ENCODE measurements around the gene C1orf53.
"Not testable (repeated sequence)": the region's sequence is repeated elsewhere in the genome, so short reads cannot be mapped to it uniquely, and the experiment has no call there.

The C1orf53 gene

GRCh38 chr1:197928849-197929336, 26.5 kb downstream of the C1orf53 start:
- Histone ChIP-seq H3K27me3 (ENCODE audit: control insufficient read depth, insufficient read depth, low read length) (peaks cover 28% of the 10 kb centered on the region), H3K4me1 (ENCODE audit: control insufficient read depth, insufficient read depth, low read length) (no peaks in the 10 kb centered on the region), H3K36me3 (ENCODE audit: control insufficient read depth, insufficient read depth, low read length) (no peaks in the 10 kb centered on the region), H3K9ac (ENCODE audit: low read length) (no peak overlapping the region), H3K4me3 (ENCODE audit: low read length) (no peak overlapping the region), H3K9me3 (ENCODE audit: control insufficient read depth, low read length) (no peaks in the 10 kb centered on the region)

GRCh38 chr1:197933016-197933415, 30.6 kb downstream of the C1orf53 start:
- Histone ChIP-seq H3K27me3 (ENCODE audit: control insufficient read depth, insufficient read depth, low read length) (peaks cover 12% of the 10 kb centered on the region), H3K4me1 (ENCODE audit: control insufficient read depth, insufficient read depth, low read length) (no peaks in the 10 kb centered on the region), H3K36me3 (ENCODE audit: control insufficient read depth, insufficient read depth, low read length) (no peaks in the 10 kb centered on the region), H3K9ac (ENCODE audit: low read length) (no peak overlapping the region), H3K4me3 (ENCODE audit: low read length) (no peak overlapping the region), H3K9me3 (ENCODE audit: control insufficient read depth, low read length) (no peaks in the 10 kb centered on the region)

- Histone ChIP-seq H3K27me3 (ENCODE audit: control insufficient read depth, insufficient read depth, low read length) (peaks cover 6% of the 10 kb centered on the region), H3K9ac (ENCODE audit: low read length) (no peak overlapping the region), H3K4me3 (ENCODE audit: low read length) (no peak overlapping the region)
These were observed 31.2 kb downstream of the C1orf53 start for GRCh38 chr1:197933647-197934046.

GRCh38 chr1:197937381-197937780, 35.0 kb downstream of the C1orf53 start:
- Histone ChIP-seq H3K4me1 (ENCODE audit: control insufficient read depth, insufficient read depth, low read length) (no peaks in the 10 kb centered on the region), H3K4me3 (ENCODE audit: low read length) (no peak overlapping the region), H3K9me3 (ENCODE audit: control insufficient read depth, low read length) (no peaks in the 10 kb centered on the region), H3K27me3 (ENCODE audit: control insufficient read depth, insufficient read depth, low read length) (no peaks in the 10 kb centered on the region), H3K36me3 (ENCODE audit: control insufficient read depth, insufficient read depth, low read length) (no peaks in the 10 kb centered on the region), H3K9ac (ENCODE audit: low read length) (no peak overlapping the region)

More at GRCh38 chr1:197933647-197934046, 31.2 kb downstream of the C1orf53 start:
- Histone ChIP-seq H3K36me3 (ENCODE audit: control insufficient read depth, insufficient read depth, low read length) (no peaks in the 10 kb centered on the region), H3K9me3 (ENCODE audit: control insufficient read depth, low read length) (no peaks in the 10 kb centered on the region), H3K4me1 (ENCODE audit: control insufficient read depth, insufficient read depth, low read length) (no peaks in the 10 kb centered on the region)

GRCh38 chr1:197937892-197938291, 35.5 kb downstream of the C1orf53 start:
- no peak overlapping the region for H3K4me3 ChIP-seq (ENCODE audit: low read length)
- H3K36me3 ChIP-seq (ENCODE audit: control insufficient read depth, insufficient read depth, low read length): no peaks in the 10 kb centered on the region
- H3K9me3 ChIP-seq (ENCODE audit: control insufficient read depth, low read length): no peaks in the 10 kb centered on the region
- H3K9ac ChIP-seq (ENCODE audit: low read length): no peak overlapping the region
- no peaks in the 10 kb centered on the region for H3K27me3 ChIP-seq (ENCODE audit: control insufficient read depth, insufficient read depth, low read length)
- H3K4me1 ChIP-seq (ENCODE audit: control insufficient read depth, insufficient read depth, low read length): no peaks in the 10 kb centered on the region

- H3K4me1 ChIP-seq (ENCODE audit: control insufficient read depth, insufficient read depth, low read length); H3K36me3 ChIP-seq (ENCODE audit: control insufficient read depth, insufficient read depth, low read length); H3K9ac ChIP-seq (ENCODE audit: low read length); H3K4me3 ChIP-seq (ENCODE audit: low read length); H3K27me3 ChIP-seq (ENCODE audit: control insufficient read depth, insufficient read depth, low read length); H3K9me3 ChIP-seq (ENCODE audit: control insufficient read depth, low read length): not testable (repeated sequence)
These were observed 36.9 kb downstream of the C1orf53 start for GRCh38 chr1:197939159-197939980.

GRCh38 chr1:197942042-197942441, 39.6 kb downstream of the C1orf53 start:
- Histone ChIP-seq H3K9me3 (ENCODE audit: control insufficient read depth, low read length) (no peaks in the 10 kb centered on the region), H3K4me1 (ENCODE audit: control insufficient read depth, insufficient read depth, low read length) (no peaks in the 10 kb centered on the region), H3K27me3 (ENCODE audit: control insufficient read depth, insufficient read depth, low read length) (no peaks in the 10 kb centered on the region), H3K4me3 (ENCODE audit: low read length) (no peak overlapping the region), H3K9ac (ENCODE audit: low read length) (no peak overlapping the region), H3K36me3 (ENCODE audit: control insufficient read depth, insufficient read depth, low read length) (no peaks in the 10 kb centered on the region)

- Histone ChIP-seq H3K4me1 (ENCODE audit: control insufficient read depth, insufficient read depth, low read length) (no peaks in the 10 kb centered on the region), H3K36me3 (ENCODE audit: control insufficient read depth, insufficient read depth, low read length) (no peaks in the 10 kb centered on the region), H3K9me3 (ENCODE audit: control insufficient read depth, low read length) (no peaks in the 10 kb centered on the region), H3K4me3 (ENCODE audit: low read length) (no peak overlapping the region), H3K9ac (ENCODE audit: low read length) (no peak overlapping the region), H3K27me3 (ENCODE audit: control insufficient read depth, insufficient read depth, low read length) (no peaks in the 10 kb centered on the region)
These were observed 42.1 kb downstream of the C1orf53 start for GRCh38 chr1:197944485-197944884.

- Histone ChIP-seq H3K27me3 (ENCODE audit: control insufficient read depth, insufficient read depth, low read length) (no peaks in the 10 kb centered on the region), H3K4me3 (ENCODE audit: low read length) (no peak overlapping the region), H3K36me3 (ENCODE audit: control insufficient read depth, insufficient read depth, low read length) (no peaks in the 10 kb centered on the region), H3K4me1 (ENCODE audit: control insufficient read depth, insufficient read depth, low read length) (no peaks in the 10 kb centered on the region), H3K9ac (ENCODE audit: low read length) (no peak overlapping the region), H3K9me3 (ENCODE audit: control insufficient read depth, low read length) (no peaks in the 10 kb centered on the region)
These were observed 46.8 kb downstream of the C1orf53 start for GRCh38 chr1:197948926-197949899.

- no peak overlapping the region for H3K4me3 ChIP-seq (ENCODE audit: low read length)
- H3K36me3 ChIP-seq (ENCODE audit: control insufficient read depth, insufficient read depth, low read length): no peaks in the 10 kb centered on the region
- H3K4me1 ChIP-seq (ENCODE audit: control insufficient read depth, insufficient read depth, low read length): no peaks in the 10 kb centered on the region
- no peak overlapping the region for H3K9ac ChIP-seq (ENCODE audit: low read length)
- H3K9me3 ChIP-seq (ENCODE audit: control insufficient read depth, low read length): no peaks in the 10 kb centered on the region
- no peaks in the 10 kb centered on the region for H3K27me3 ChIP-seq (ENCODE audit: control insufficient read depth, insufficient read depth, low read length)
These were observed 48.7 kb downstream of the C1orf53 start for GRCh38 chr1:197951089-197951488.

GRCh38 chr1:197951617-197952175, 49.3 kb downstream of the C1orf53 start:
- Histone ChIP-seq H3K9me3 (ENCODE audit: control insufficient read depth, low read length) (no peaks in the 10 kb centered on the region), H3K27me3 (ENCODE audit: control insufficient read depth, insufficient read depth, low read length) (no peaks in the 10 kb centered on the region), H3K9ac (ENCODE audit: low read length) (no peak overlapping the region), H3K36me3 (ENCODE audit: control insufficient read depth, insufficient read depth, low read length) (no peaks in the 10 kb centered on the region), H3K4me1 (ENCODE audit: control insufficient read depth, insufficient read depth, low read length) (no peaks in the 10 kb centered on the region), H3K4me3 (ENCODE audit: low read length) (no peak overlapping the region)

GRCh38 chr1:197953472-197953871, 51.0 kb downstream of the C1orf53 start:
- not testable (repeated sequence) for H3K36me3 ChIP-seq (ENCODE audit: control insufficient read depth, insufficient read depth, low read length); H3K27me3 ChIP-seq (ENCODE audit: control insufficient read depth, insufficient read depth, low read length); H3K9me3 ChIP-seq (ENCODE audit: control insufficient read depth, low read length); H3K4me1 ChIP-seq (ENCODE audit: control insufficient read depth, insufficient read depth, low read length); H3K9ac ChIP-seq (ENCODE audit: low read length); H3K4me3 ChIP-seq (ENCODE audit: low read length)
